PC-3 (cell line): Measurements from ENCODE around the gene AEN. TPM values are rescaled to one million over a fixed set of nuclear protein-coding genes. Genes with fewer than 3 reads are reported as not detected.

Experiments used
- ATAC-seq: fragments of 200-7000 bp; cut with Tn5 transposase; 2 replicates; pipeline ENCODE4 v1.9.1; 2020; ENCODE audit warnings: mild to moderate bottlenecking, moderate library complexity
- BruUV-seq: library from RNA; stranded (reverse); fragments of 400-500 nt; replicated peaks from 2 replicates; lab custom pipeline; 2021; lab: Mats Ljungman, UMichigan
- CTCF ChIA-PET: fragments of 300-600 bp; sonication (Branson Sonifier 250); formaldehyde crosslinking; loops from one replicate; lab custom pipeline; 2022; ENCODE audit warnings: antibody characterized with exemption; lab: Charles Lee
- POLR2A ChIA-PET: fragments of 300-600 bp; sonication (Branson Sonifier 250); formaldehyde crosslinking; loops from one replicate; lab custom pipeline; 2022; ENCODE audit warnings: antibody characterized with exemption; ENCODE audit not compliant: unreplicated experiment; lab: Charles Lee
- DNase-seq: peaks from one replicate; pipeline ENCODE4 v3.0.0-alpha.2; 2015
- H2AFZ ChIP-seq: fragments of 300-600 bp; sonication (generic); 2 replicates; pipeline ENCODE4 v1.6.0; 2016; ENCODE audit warnings: antibody characterized with exemption, low read length
- H3F3A ChIP-seq: fragments of 300-600 bp; sonication (generic); one replicate; pipeline ENCODE4 v1.6.0; 2017; ENCODE audit warnings: antibody characterized with exemption, low read length, control low read depth, mild to moderate bottlenecking; ENCODE audit not compliant: unreplicated experiment
- H3K27ac ChIP-seq: fragments of 300-600 bp; sonication (generic); 2 replicates; pipeline ENCODE4 v1.5.1; 2016; ENCODE audit warnings: mild to moderate bottlenecking, low read length
- H3K27me3 ChIP-seq: fragments of 300-600 bp; sonication (generic); 2 replicates; pipeline ENCODE4 v1.6.1; 2016; ENCODE audit warnings: low read length, mixed read lengths
- H3K36me3 ChIP-seq: fragments of 300-600 bp; sonication (generic); 2 replicates; pipeline ENCODE4 v1.6.1; 2016; ENCODE audit warnings: low read depth, mixed run types, low read length, mixed read lengths
- H3K4me1 ChIP-seq: fragments of 300-600 bp; sonication (generic); 2 replicates; pipeline ENCODE4 v1.5.1; 2016; ENCODE audit warnings: low read length; ENCODE audit not compliant: insufficient read depth
- H3K4me2 ChIP-seq: fragments of 300-600 bp; sonication (generic); 2 replicates; pipeline ENCODE4 v1.6.0; 2016; ENCODE audit warnings: low read length
- H3K4me3 ChIP-seq: fragments of 300-600 bp; sonication (generic); 2 replicates; pipeline ENCODE4 v1.5.1; 2016; ENCODE audit warnings: mild to moderate bottlenecking, low read length, mixed read lengths
- H3K79me2 ChIP-seq: fragments of 300-600 bp; sonication (generic); 2 replicates; pipeline ENCODE4 v1.6.1; 2017; ENCODE audit warnings: low read length, mixed read lengths
- H3K9ac ChIP-seq: fragments of 300-600 bp; sonication (generic); 2 replicates; pipeline ENCODE4 v1.6.0; 2016; ENCODE audit warnings: mild to moderate bottlenecking, low read length
- H3K9me2 ChIP-seq: fragments of 300-600 bp; sonication (generic); replicated peaks from 2 replicates; pipeline ENCODE4 v1.6.1; 2016; ENCODE audit warnings: mixed run types, low read length, mixed read lengths
- H3K9me3 ChIP-seq: fragments of 300-600 bp; sonication (generic); 2 replicates; pipeline ENCODE4 v1.6.1; 2016; ENCODE audit warnings: low read length, mixed read lengths
- H4K20me1 ChIP-seq: fragments of 300-600 bp; sonication (generic); 2 replicates; pipeline ENCODE4 v1.6.1; 2016; ENCODE audit warnings: low read length, mixed read lengths
- CTCF ChIP-seq: fragments of 300-600 bp; sonication (generic); conservative IDR thresholded peaks from 2 replicates; pipeline ENCODE4 v1.5.1; 2017; ENCODE audit warnings: antibody characterized with exemption, low read depth, mild to moderate bottlenecking, low read length
- EZH2 ChIP-seq: fragments of 300-600 bp; sonication (generic); IDR thresholded peaks from one replicate; pipeline ENCODE4 v1.6.1; 2017; ENCODE audit warnings: antibody characterized with exemption, mild to moderate bottlenecking, low read length; ENCODE audit not compliant: unreplicated experiment
- EZH2phosphoT487 ChIP-seq: fragments of 300-600 bp; sonication (generic); IDR thresholded peaks from 2 replicates; pipeline ENCODE4 v1.6.1; 2018; ENCODE audit warnings: mild to moderate bottlenecking, antibody characterized with exemption, low read length, borderline replicate concordance
- intact Hi-C: fragments of 100-400 bp; cut with micrococcal nuclease; formaldehyde crosslinking; loops from 2 replicates; pipeline ENCODE4 v1.9.0; 2023
- total RNA-seq: library from RNA; depleted of rRNA; stranded (reverse); fragments of >200 nt; gene quantifications from 2 replicates; pipeline ENCODE4 v1.2.3, GENCODE V29; 2014

AEN gene
- total RNA-seq, 1 experiment from 2014 or later, result 81.3 TPM

- ChIA-PET POLR2A (no interaction called here), CTCF (no interaction called here)
- Histone ChIP-seq H4K20me1 (no peaks in the 10 kb centered on the region), H2AFZ (no peak overlapping the region), H3K36me3 (0 out of 2 replicates have a peak, but pooled peaks cover 7% of the 10 kb centered on the region), H3K9ac (peak overlapping the region; percentile 92), H3K27ac (peak overlapping the region; percentile 100), H3K9me2 (no peaks in the 10 kb centered on the region), H3K4me3 (no peak overlapping the region), H3F3A (no peaks in the 10 kb centered on the region), H3K4me2 (no peak overlapping the region), H3K4me1 (peaks cover 49% of the 10 kb centered on the region), H3K27me3 (no peaks in the 10 kb centered on the region), H3K79me2 (peaks cover 7% of the 10 kb centered on the region), H3K9me3 (no peaks in the 10 kb centered on the region)
- BruUV-seq, result no TSS peak
- intact Hi-C loops, result no loop called here
- TF ChIP-seq EZH2 (no peak), CTCF (no peak), EZH2phosphoT487 (no peak)
- no peak for ATAC-seq
- DNase-seq, result no peak
Measured at GRCh38 chr15:88637436-88637835, 16.3 kb downstream of the AEN start.

DNA sequence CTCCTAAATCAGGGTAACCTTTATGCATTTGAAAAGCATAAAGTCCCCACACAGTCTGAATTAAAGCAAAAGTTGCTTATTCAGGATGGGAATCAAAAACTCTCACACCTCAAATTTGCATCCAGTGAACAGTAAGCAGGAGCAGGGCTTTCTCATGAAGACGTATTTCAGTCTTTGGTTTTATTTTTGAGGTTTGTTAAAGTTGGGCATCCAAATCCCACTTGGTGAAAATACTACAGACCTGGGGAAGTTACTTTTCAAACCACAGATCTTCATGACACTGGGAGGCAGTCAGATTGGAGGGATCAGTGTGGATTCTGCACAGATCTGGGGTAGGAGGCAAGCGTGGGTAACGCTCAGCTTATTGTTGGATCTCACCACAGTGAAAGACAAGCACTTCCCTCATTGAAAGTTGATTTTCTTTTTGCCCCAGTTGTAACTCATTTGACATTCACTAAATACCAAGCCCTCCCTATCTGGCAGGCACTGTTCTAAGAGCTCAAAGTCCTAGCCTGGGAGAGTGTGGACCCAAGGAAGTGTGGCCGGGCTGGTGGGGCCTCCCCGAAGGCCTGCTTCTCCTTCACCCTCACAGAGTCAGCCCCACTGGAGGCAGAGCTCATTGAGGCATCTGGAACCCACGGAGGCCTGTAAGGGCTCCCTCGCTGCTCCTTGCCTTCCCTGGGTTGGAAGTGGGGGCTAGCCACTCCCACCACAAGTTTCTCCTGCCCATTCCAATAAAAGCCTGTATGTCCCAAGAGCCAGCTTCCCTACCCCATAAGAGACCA is 16.9 kb downstream of the AEN start:
- Histone ChIP-seq H3F3A (no peaks in the 10 kb centered on the region), H3K36me3 (0 out of 2 replicates have a peak, but pooled peaks cover 5% of the 10 kb centered on the region), H3K27ac (peak overlapping the region; percentile 100), H3K9me3 (no peaks in the 10 kb centered on the region), H3K27me3 (no peaks in the 10 kb centered on the region), H3K4me3 (peak overlapping the region; percentile 36; the same call in 1 of the 2 replicates), H3K79me2 (peaks cover 7% of the 10 kb centered on the region), H4K20me1 (no peaks in the 10 kb centered on the region), H2AFZ (no peak overlapping the region), H3K4me2 (peak overlapping the region; percentile 78), H3K9ac (peak overlapping the region; percentile 92), H3K4me1 (peaks cover 49% of the 10 kb centered on the region), H3K9me2 (no peaks in the 10 kb centered on the region)
- ATAC-seq (peak; percentile 3), DNase-seq (no peak)
- ChIA-PET POLR2A (interaction anchor here (0.7 to 1.3 kb wide), 3 partner anchors 15 to 61 kb away, joined by 3 to 4 read pairs (median 4); no protein-coding TSS in a partner anchor), CTCF (interaction anchor here (0.7 to 1.6 kb wide), 2 partner anchors 14 to 257 kb away, joined by 3 to 17 read pairs; partner anchors contain the start of gene HAPLN3)
- TF ChIP-seq EZH2phosphoT487, result no peak
- TF ChIP-seq EZH2, result no peak
- no peak for TF ChIP-seq CTCF
- TSS peak; percentile 95 for BruUV-seq
- intact Hi-C loops, result loop anchor here (1.0 kb wide), 1 partner anchor 15 kb away; no protein-coding TSS in a partner anchor
